H1 (cell line): Measurements from ENCODE around the gene HTR1D. TPM values are rescaled to one million over a fixed set of nuclear protein-coding genes. Genes with fewer than 3 reads are reported as not detected.

ENCODE experiments used
- CREB1 ChIP-seq: IDR thresholded peaks from 2 replicates; pipeline ENCODE4 v1.6.1; 2012; ENCODE audit warnings: inconsistent platforms
- JUN ChIP-seq: IDR thresholded peaks from 2 replicates; pipeline ENCODE4 v1.6.1; 2011; ENCODE audit warnings: low read depth, mild to moderate bottlenecking, improper control_type of control experiment, low read length
- POLR2AphosphoS5 ChIP-seq: IDR thresholded peaks from 2 replicates; pipeline ENCODE4 v1.6.1; 2011; ENCODE audit warnings: low read depth, low read length
- SRF ChIP-seq: IDR thresholded peaks from 2 replicates; pipeline ENCODE4 v1.6.1; 2011; ENCODE audit warnings: mild to moderate bottlenecking, low read depth, low read length, moderate library complexity
- TAF1 ChIP-seq: IDR thresholded peaks from 2 replicates; pipeline ENCODE4 v1.6.1; 2011; ENCODE audit warnings: mild to moderate bottlenecking, low read depth, low read length
- polyA plus RNA-seq, 7 experiments: library from polyadenylated mRNA; depleted of rRNA in 3 of 7; stranded (reverse) in 5 of 7; unstranded in 2 of 7; fragments of >200 nt in 5 of 7; fragments of 200-250 nt in 2 of 7; gene quantifications; 1 replicate in 5 of 7; 2 replicates in 1 of 7; 4 replicates in 1 of 7; pipeline versions ENCODE4 v1.2.1 to v1.2.3, GENCODE V29; 2011 to 2013; ENCODE audit warnings: missing spikeins in 2 of 7, mixed read lengths in 2 of 7
- total RNA-seq: library from RNA; stranded (reverse); fragmentation: NEBNext Ultra II Directional; extraction: Animal tissue kit (Norgen Biotek cat#: 25700); gene quantifications from 2 replicates; pipeline ENCODE4 v1.2.1, GENCODE V29; 2021
- TF ChIP-seq, protein P1 (sequence below): fragments of 300-600 bp; sonication (generic); IDR thresholded peaks from 2 replicates; pipeline ENCODE4 v1.7.1; 2012; ENCODE audit warnings: low read length, moderate library complexity, mild to moderate bottlenecking, inconsistent platforms; ENCODE audit not compliant: insufficient replicate concordance
- TF ChIP-seq, protein P2 (sequence below): IDR thresholded peaks from 2 replicates; pipeline ENCODE4 v1.6.1; 2011; ENCODE audit warnings: low read depth, mild to moderate bottlenecking, low read length; ENCODE audit not compliant: insufficient read depth
- TF ChIP-seq, protein P3 (sequence below): IDR thresholded peaks from 2 replicates; pipeline ENCODE4 v1.6.1; 2012; ENCODE audit warnings: low read length, inconsistent platforms

HTR1D gene
- total and polyA plus RNA-seq, 2 of the 8 experiments (the other 6 are each of a cell fraction or from before 2014, with no cell fraction given) = 8.8 to 11.5 TPM

DNA sequence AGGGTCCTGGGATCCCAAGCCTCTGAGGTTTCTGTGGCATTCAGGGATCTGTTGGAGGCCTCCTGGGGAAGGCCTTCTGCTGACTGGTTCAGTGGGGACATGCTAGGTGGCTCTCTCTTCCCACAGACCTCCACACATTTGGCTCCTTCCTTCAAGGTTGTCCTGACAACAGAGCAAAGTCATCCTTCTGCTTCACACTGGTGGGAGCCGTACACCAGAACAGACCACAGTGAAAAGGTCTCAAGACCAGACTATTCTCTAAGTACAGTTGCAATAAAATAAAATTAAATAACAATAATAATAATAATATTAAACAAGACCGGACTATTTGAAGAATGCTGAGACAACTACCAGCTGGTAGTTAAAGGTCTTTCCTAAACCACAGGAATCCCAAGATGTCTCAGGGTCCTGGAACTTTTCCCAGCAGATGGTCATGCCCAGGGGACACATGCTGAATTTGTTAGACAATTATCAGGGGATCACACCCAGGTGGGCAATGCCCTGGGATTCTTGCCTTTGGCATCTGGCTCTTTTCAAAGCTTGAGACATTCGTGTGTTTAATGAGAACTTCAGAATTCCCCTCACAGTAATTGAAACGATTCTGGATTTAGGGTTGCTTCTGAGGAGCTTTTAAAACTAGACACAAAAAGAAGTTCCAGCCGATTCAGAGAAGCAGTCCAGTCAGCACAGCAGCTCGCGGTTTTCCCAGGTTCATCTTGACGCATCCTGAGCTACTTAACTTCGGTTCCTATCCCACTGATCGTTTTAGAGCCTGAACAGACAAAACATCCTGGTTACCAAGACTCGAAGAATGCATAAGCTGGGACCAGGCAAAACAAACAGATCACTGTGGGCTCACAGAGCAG lies 22.9 kb downstream of the HTR1D start (continued):
- TF ChIP-seq, protein P1, sequence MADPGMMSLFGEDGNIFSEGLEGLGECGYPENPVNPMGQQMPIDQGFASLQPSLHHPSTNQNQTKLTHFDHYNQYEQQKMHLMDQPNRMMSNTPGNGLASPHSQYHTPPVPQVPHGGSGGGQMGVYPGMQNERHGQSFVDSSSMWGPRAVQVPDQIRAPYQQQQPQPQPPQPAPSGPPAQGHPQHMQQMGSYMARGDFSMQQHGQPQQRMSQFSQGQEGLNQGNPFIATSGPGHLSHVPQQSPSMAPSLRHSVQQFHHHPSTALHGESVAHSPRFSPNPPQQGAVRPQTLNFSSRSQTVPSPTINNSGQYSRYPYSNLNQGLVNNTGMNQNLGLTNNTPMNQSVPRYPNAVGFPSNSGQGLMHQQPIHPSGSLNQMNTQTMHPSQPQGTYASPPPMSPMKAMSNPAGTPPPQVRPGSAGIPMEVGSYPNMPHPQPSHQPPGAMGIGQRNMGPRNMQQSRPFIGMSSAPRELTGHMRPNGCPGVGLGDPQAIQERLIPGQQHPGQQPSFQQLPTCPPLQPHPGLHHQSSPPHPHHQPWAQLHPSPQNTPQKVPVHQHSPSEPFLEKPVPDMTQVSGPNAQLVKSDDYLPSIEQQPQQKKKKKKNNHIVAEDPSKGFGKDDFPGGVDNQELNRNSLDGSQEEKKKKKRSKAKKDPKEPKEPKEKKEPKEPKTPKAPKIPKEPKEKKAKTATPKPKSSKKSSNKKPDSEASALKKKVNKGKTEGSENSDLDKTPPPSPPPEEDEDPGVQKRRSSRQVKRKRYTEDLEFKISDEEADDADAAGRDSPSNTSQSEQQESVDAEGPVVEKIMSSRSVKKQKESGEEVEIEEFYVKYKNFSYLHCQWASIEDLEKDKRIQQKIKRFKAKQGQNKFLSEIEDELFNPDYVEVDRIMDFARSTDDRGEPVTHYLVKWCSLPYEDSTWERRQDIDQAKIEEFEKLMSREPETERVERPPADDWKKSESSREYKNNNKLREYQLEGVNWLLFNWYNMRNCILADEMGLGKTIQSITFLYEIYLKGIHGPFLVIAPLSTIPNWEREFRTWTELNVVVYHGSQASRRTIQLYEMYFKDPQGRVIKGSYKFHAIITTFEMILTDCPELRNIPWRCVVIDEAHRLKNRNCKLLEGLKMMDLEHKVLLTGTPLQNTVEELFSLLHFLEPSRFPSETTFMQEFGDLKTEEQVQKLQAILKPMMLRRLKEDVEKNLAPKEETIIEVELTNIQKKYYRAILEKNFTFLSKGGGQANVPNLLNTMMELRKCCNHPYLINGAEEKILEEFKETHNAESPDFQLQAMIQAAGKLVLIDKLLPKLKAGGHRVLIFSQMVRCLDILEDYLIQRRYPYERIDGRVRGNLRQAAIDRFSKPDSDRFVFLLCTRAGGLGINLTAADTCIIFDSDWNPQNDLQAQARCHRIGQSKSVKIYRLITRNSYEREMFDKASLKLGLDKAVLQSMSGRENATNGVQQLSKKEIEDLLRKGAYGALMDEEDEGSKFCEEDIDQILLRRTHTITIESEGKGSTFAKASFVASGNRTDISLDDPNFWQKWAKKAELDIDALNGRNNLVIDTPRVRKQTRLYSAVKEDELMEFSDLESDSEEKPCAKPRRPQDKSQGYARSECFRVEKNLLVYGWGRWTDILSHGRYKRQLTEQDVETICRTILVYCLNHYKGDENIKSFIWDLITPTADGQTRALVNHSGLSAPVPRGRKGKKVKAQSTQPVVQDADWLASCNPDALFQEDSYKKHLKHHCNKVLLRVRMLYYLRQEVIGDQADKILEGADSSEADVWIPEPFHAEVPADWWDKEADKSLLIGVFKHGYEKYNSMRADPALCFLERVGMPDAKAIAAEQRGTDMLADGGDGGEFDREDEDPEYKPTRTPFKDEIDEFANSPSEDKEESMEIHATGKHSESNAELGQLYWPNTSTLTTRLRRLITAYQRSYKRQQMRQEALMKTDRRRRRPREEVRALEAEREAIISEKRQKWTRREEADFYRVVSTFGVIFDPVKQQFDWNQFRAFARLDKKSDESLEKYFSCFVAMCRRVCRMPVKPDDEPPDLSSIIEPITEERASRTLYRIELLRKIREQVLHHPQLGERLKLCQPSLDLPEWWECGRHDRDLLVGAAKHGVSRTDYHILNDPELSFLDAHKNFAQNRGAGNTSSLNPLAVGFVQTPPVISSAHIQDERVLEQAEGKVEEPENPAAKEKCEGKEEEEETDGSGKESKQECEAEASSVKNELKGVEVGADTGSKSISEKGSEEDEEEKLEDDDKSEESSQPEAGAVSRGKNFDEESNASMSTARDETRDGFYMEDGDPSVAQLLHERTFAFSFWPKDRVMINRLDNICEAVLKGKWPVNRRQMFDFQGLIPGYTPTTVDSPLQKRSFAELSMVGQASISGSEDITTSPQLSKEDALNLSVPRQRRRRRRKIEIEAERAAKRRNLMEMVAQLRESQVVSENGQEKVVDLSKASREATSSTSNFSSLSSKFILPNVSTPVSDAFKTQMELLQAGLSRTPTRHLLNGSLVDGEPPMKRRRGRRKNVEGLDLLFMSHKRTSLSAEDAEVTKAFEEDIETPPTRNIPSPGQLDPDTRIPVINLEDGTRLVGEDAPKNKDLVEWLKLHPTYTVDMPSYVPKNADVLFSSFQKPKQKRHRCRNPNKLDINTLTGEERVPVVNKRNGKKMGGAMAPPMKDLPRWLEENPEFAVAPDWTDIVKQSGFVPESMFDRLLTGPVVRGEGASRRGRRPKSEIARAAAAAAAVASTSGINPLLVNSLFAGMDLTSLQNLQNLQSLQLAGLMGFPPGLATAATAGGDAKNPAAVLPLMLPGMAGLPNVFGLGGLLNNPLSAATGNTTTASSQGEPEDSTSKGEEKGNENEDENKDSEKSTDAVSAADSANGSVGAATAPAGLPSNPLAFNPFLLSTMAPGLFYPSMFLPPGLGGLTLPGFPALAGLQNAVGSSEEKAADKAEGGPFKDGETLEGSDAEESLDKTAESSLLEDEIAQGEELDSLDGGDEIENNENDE = no peak
- TF ChIP-seq POLR2AphosphoS5 = no peak
- TF ChIP-seq, protein P2, sequence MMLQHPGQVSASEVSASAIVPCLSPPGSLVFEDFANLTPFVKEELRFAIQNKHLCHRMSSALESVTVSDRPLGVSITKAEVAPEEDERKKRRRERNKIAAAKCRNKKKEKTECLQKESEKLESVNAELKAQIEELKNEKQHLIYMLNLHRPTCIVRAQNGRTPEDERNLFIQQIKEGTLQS = no peak
- TF ChIP-seq CREB1 = no peak
- TF ChIP-seq JUN = no peak
- no peak for TF ChIP-seq SRF
- TF ChIP-seq TAF1 = no peak
- TF ChIP-seq, protein P3, sequence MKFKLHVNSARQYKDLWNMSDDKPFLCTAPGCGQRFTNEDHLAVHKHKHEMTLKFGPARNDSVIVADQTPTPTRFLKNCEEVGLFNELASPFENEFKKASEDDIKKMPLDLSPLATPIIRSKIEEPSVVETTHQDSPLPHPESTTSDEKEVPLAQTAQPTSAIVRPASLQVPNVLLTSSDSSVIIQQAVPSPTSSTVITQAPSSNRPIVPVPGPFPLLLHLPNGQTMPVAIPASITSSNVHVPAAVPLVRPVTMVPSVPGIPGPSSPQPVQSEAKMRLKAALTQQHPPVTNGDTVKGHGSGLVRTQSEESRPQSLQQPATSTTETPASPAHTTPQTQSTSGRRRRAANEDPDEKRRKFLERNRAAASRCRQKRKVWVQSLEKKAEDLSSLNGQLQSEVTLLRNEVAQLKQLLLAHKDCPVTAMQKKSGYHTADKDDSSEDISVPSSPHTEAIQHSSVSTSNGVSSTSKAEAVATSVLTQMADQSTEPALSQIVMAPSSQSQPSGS = no peak
